GM12878 (cell line): ENCODE measurements around the gene FBXO7. TPM values are rescaled to one million over a fixed set of nuclear protein-coding genes. Genes with fewer than 3 reads are reported as not detected.
A peak's percentile ranks its signal among the peaks of the same experiment; 100 is the strongest.

ENCODE experiments used
- ATAC-seq: fragments of 200-7000 bp; cut with Tn5 transposase; 3 replicates; pipeline ENCODE4 v1.9.1; 2020; ENCODE audit warnings: mild to moderate bottlenecking, moderate library complexity
- BruUV-seq: library from RNA; stranded (reverse); fragments of 400-500 nt; replicated peaks from 2 replicates; lab custom pipeline; 2021; lab: Mats Ljungman, UMichigan
- CTCF ChIA-PET: fragments of 300-600 bp; sonication (Branson Sonifier 250); formaldehyde crosslinking; extraction: SDS; loops from one replicate; lab custom pipeline; 2021; ENCODE audit warnings: inconsistent platforms; lab: Yijun Ruan, JAX
- POLR2A ChIA-PET: fragments of 350-600 bp; formaldehyde crosslinking; extraction: SDS; loops from one replicate; lab custom pipeline; 2021; ENCODE audit warnings: inconsistent platforms; lab: Charles Lee
- RAD21 ChIA-PET: fragments of 300-600 bp; sonication (Branson Sonifier 250); formaldehyde crosslinking; loops from one replicate; lab custom pipeline; 2023; ENCODE audit warnings: antibody characterized with exemption; ENCODE audit not compliant: unreplicated experiment; lab: Charles Lee
- SMC1A ChIA-PET: fragments of 300-600 bp; sonication (Branson Sonifier 250); formaldehyde crosslinking; loops from one replicate; lab custom pipeline; 2023; ENCODE audit not compliant: unreplicated experiment, uncharacterized antibody; lab: Charles Lee
- DNase-seq: peaks from one replicate; pipeline ENCODE4 v3.0.0-alpha.2; 2011; ENCODE audit warnings: low read depth, low spot score
- FAIRE-seq: peaks from 3 replicates; lab custom pipeline; 2011; peaks lifted over from hg19 to GRCh38; lab: Jason Lieb, UNC
- H2AFZ ChIP-seq: 2 replicates; pipeline ENCODE4 v1.6.0; 2011; ENCODE audit warnings: low read depth, low read length, control low read depth; ENCODE audit not compliant: control insufficient read depth
- H3K27ac ChIP-seq: 2 replicates; pipeline ENCODE4 v1.5.1; 2011; ENCODE audit warnings: control low read depth; ENCODE audit not compliant: control insufficient read depth, insufficient read depth
- H3K27me3 ChIP-seq, 2 experiments: replicated peaks in 1 of 2; 2 replicates each; pipeline versions ENCODE4 v1.6.0 to v1.6.1; 2011; ENCODE audit warnings: low read length in 1 of 2; ENCODE audit not compliant: control insufficient read depth in 2 of 2, insufficient read depth in 2 of 2
- H3K36me3 ChIP-seq, 2 experiments: 2 replicates each; pipeline ENCODE4 v1.5.1; 2011; ENCODE audit warnings: low read length in 1 of 2; ENCODE audit not compliant: control insufficient read depth in 2 of 2, insufficient read depth in 2 of 2
- H3K4me1 ChIP-seq: 2 replicates; pipeline ENCODE4 v1.6.1; 2011; ENCODE audit warnings: mild to moderate bottlenecking, low read length, moderate library complexity, mixed read lengths; ENCODE audit not compliant: control insufficient read depth, insufficient read depth
- H3K4me2 ChIP-seq: 2 replicates; pipeline ENCODE4 v1.6.0; 2011; ENCODE audit warnings: control low read depth; ENCODE audit not compliant: control insufficient read depth, insufficient read depth
- H3K4me3 ChIP-seq: fragments of 200-600 bp; sonication (generic); 2 replicates; pipeline ENCODE4 v1.5.1; 2016
- H3K79me2 ChIP-seq: 2 replicates; pipeline ENCODE4 v1.6.0; 2011; ENCODE audit warnings: low read length; ENCODE audit not compliant: control insufficient read depth, insufficient read depth
- H3K9ac ChIP-seq: 2 replicates; pipeline ENCODE4 v1.8.0; 2011; ENCODE audit warnings: low read length, control low read depth, mixed read lengths; ENCODE audit not compliant: control insufficient read depth, insufficient read depth
- H3K9me3 ChIP-seq: replicated peaks from 3 replicates; pipeline ENCODE4 v1.5.1; 2011; ENCODE audit warnings: mild to moderate bottlenecking, low read length; ENCODE audit not compliant: control insufficient read depth, insufficient read depth
- H4K20me1 ChIP-seq: 2 replicates; pipeline ENCODE4 v1.6.0; 2011; ENCODE audit not compliant: control insufficient read depth, insufficient read depth
- ATF7 ChIP-seq: fragments of 450-650 bp; IDR thresholded peaks from 2 replicates; pipeline ENCODE4 v1.6.1; 2016; ENCODE audit warnings: low read depth, mild to moderate bottlenecking
- BHLHE40 ChIP-seq, 2 experiments: fragments of 450-650 bp in 1 of 2; IDR thresholded peaks; 2 replicates each; pipeline ENCODE4 v1.6.1; 2011 to 2017; ENCODE audit warnings: low read depth in 2 of 2, borderline replicate concordance in 1 of 2, improper control_type of control experiment in 1 of 2, low read length in 1 of 2, mild to moderate bottlenecking in 1 of 2
- CUX1 ChIP-seq: IDR thresholded peaks from 2 replicates; pipeline ENCODE4 v1.6.1; 2012; ENCODE audit warnings: improper control_type of control experiment, low read depth, low read length; ENCODE audit not compliant: insufficient replicate concordance
- DPF2 ChIP-seq: fragments of 450-650 bp; IDR thresholded peaks from 2 replicates; pipeline ENCODE4 v1.6.1; 2017; ENCODE audit warnings: mild to moderate bottlenecking
- ETV6 ChIP-seq, 2 experiments: fragments of 450-650 bp in 1 of 2; IDR thresholded peaks in 1 of 2; conservative IDR thresholded peaks in 1 of 2; 2 replicates each; pipeline ENCODE4 v1.6.1; 2014; ENCODE audit warnings: antibody characterized with exemption in 1 of 2, borderline replicate concordance in 1 of 2, low read depth in 1 of 2, mild to moderate bottlenecking in 1 of 2, moderate library complexity in 1 of 2
- HDAC6 ChIP-seq: fragments of 200-600 bp; sonication (generic); IDR thresholded peaks from one replicate; pipeline ENCODE4 v1.8.0; 2017; ENCODE audit warnings: antibody characterized with exemption; ENCODE audit not compliant: unreplicated experiment
- IKZF1 ChIP-seq: fragments of 450-650 bp; conservative IDR thresholded peaks from 2 replicates; pipeline ENCODE4 v1.6.1; 2017; ENCODE audit warnings: antibody characterized with exemption, mild to moderate bottlenecking
- RELB ChIP-seq: fragments of 450-650 bp; IDR thresholded peaks from 2 replicates; pipeline ENCODE4 v1.6.1; 2017; ENCODE audit warnings: low read depth, mild to moderate bottlenecking, moderate library complexity
- TCF12 ChIP-seq: IDR thresholded peaks from 2 replicates; pipeline ENCODE4 v1.6.1; 2011; ENCODE audit warnings: low read depth, mild to moderate bottlenecking, low read length
- ZBTB33 ChIP-seq: fragments of 450-650 bp; IDR thresholded peaks from 2 replicates; pipeline ENCODE4 v1.6.1; 2017; ENCODE audit warnings: mild to moderate bottlenecking
- ZNF274 ChIP-seq: IDR thresholded peaks from one replicate; pipeline ENCODE4 v1.8.0; 2011; ENCODE audit not compliant: insufficient read length, insufficient read depth
- ZNF384 ChIP-seq: IDR thresholded peaks from 2 replicates; pipeline ENCODE4 v1.6.1; 2012; ENCODE audit warnings: low read depth, mild to moderate bottlenecking, low read length, improper control_type of control experiment, borderline replicate concordance
- WGBS: methylation state at CpG from one replicate; pipeline ENCODE4 v1.1.6; 2016; ENCODE audit warnings: low lambda C conversion rate; ENCODE audit not compliant: insufficient replicate concordance, insufficient coverage; ENCODE audit errors: missing lambda C conversion rate; 5-methylcytosine and 5-hydroxymethylcytosine counted together
- in situ Hi-C: fragments of 300-500 bp; cut with MboI; formaldehyde crosslinking; loops from 9 replicates; pipeline ENCODE4 v1.14.3; 2018; ENCODE audit warnings: mixed read lengths
- intact Hi-C: fragments of 100-400 bp; cut with micrococcal nuclease; formaldehyde crosslinking; loops from one replicate; pipeline ENCODE4 v1.14.2; 2022; ENCODE audit not compliant: unreplicated experiment
- polyA plus RNA-seq, 11 experiments: library from polyadenylated mRNA; depleted of rRNA in 4 of 11; unstranded in 6 of 11; stranded (reverse) in 5 of 11; fragments of >200 nt; fragmentation: Nextera tagmentation in 4 of 11; fragmentation: Illumina TruSeq in 1 of 11; extraction: Ambion mirVana in 4 of 11; extraction: Trizol in 1 of 11; gene quantifications; 1 replicate in 1 of 11; 2 replicates in 10 of 11; pipeline versions ENCODE4 v1.2.1 to v1.2.3, GENCODE V29; 2011 to 2016; ENCODE audit warnings: inconsistent platforms in 2 of 11, missing spikeins in 2 of 11, low read depth in 1 of 11
- total RNA-seq, 4 experiments: library from RNA; depleted of rRNA in 3 of 4; stranded (reverse); fragments of >200 nt in 3 of 4; fragmentation: Illumina TruSeq in 1 of 4; extraction: Trizol in 1 of 4; gene quantifications; 2 replicates each; pipeline versions ENCODE4 v1.2.1 to v1.2.3, GENCODE V29; 2013 to 2021

The FBXO7 gene
- total and polyA plus RNA-seq, 10 of the 15 experiments (the other 5 are each of a cell fraction or from before 2014, with no cell fraction given) = 37.3 to 192 (median 110) TPM

GRCh38 chr22:32539631-32540421 lies 65.2 kb downstream of the FBXO7 start:
- in situ Hi-C loops = no loop called here
- H4K20me1 ChIP-seq = no peaks in the 10 kb centered on the region
- H3K79me2 ChIP-seq = no peaks in the 10 kb centered on the region
- TF ChIP-seq ZNF384 (no peak), BHLHE40 (IDR thresholded peaks at IDR 0.05; ENCODE audit: borderline replicate concordance in 1 of 2, low read depth in 2 of 2, low read length in 1 of 2) (0 out of 4 replicates have a peak, but pooled peaks of 1 of the 2 experiments have one; percentile 15), ATF7 (no peak), ZNF274 (no peak), ETV6 (conservative IDR thresholded peaks at IDR 0.05 in 1 of 2, IDR thresholded peaks at IDR 0.05 in 1 of 2; ENCODE audit: borderline replicate concordance in 1 of 2, low read depth in 1 of 2) (no peak), CUX1 (no peak), DPF2 (0 out of 2 replicates have a peak, but pooled peaks have one; percentile 18), TCF12 (peak; percentile 80; the same call in 1 of the 2 replicates), ZBTB33 (no peak), RELB (0 out of 2 replicates have a peak, but pooled peaks have one; percentile 38), IKZF1 (peak; percentile 77), HDAC6 (no peak)
- no TSS peak for BruUV-seq
- peak; percentile 92 for ATAC-seq
- peaks cover 3% of the 10 kb centered on the region; the same call in 1 of the 2 replicates for H3K4me1 ChIP-seq
- peak; percentile 28 for DNase-seq
- intact Hi-C loops = no loop called here
- CTCF ChIA-PET = interaction anchor here (0.5 to 1.5 kb wide), 4 partner anchors 11 to 461 kb away, joined by 3 to 4 read pairs (median 3); no protein-coding TSS in a partner anchor
- H3K9ac ChIP-seq = no peak overlapping the region
- no peaks in the 10 kb centered on the region for H3K9me3 ChIP-seq
- POLR2A ChIA-PET = no interaction called here
- H3K36me3 ChIP-seq = no peaks in the 10 kb centered on the region
- H2AFZ ChIP-seq = no peak overlapping the region
- no peak overlapping the region for H3K4me3 ChIP-seq
- no peaks in the 10 kb centered on the region; a peak in 1 of 4 replicates for H3K27me3 ChIP-seq
- H3K27ac ChIP-seq = no peak overlapping the region
- 20% methylated on average over 10 of the region's 10 CpGs for WGBS
- H3K4me2 ChIP-seq = no peak overlapping the region
- FAIRE-seq = no peak
- RAD21 ChIA-PET = interaction anchor here (1.1 kb wide), 1 partner anchor 257 kb away, joined by 3 read pairs; no protein-coding TSS in a partner anchor
- SMC1A ChIA-PET = interaction anchor here (0.5 kb wide), 1 partner anchor 1303 kb away, joined by 3 read pairs; no protein-coding TSS in a partner anchor
